Measurements from ENCODE around the gene TEX35.

Gene TEX35
- total RNA-seq = 0 to 0.05 (median 0) reads per million in 3 experiments

DNA sequence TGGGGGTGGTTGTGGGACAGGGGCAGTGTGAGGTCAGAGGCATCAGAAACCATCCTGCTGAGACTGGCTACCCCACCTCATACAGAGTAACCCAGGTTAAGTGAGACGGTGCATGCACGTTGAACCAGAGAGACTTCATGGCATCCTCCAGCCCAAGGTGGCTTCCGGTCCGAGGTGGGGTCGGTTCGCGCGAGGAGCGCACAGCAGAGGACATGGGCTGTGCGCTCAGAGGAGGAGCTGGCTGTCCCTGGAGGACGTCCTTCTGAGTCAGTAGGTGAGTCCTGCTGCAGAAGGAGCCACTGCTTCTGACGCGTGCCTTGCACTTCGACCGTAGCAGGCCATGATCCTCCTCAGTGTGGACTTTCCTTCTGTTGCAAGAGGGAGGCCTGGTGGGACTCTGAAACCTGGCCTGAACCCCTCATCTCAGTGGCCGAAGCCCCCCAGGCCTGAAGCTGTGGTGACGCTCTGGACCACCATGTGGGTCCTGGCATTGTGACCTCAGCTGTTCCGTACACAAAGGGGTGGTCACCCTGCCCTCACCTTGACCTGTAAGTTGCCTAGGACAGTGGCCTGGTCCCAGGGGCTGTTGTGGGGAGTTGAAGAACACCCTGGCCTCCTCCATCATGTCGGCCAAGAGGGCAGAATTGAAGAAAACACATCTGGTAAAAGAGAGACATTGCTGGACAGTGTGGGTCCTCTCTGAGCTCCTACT lies at the start of gene TEX35:
TSS of gene TEX35 (plus strand) at position 544 of the 712 bp plus-strand sequence. CDS start at position 624, 80 bp downstream.
- DNase-seq = no peak

DNA sequence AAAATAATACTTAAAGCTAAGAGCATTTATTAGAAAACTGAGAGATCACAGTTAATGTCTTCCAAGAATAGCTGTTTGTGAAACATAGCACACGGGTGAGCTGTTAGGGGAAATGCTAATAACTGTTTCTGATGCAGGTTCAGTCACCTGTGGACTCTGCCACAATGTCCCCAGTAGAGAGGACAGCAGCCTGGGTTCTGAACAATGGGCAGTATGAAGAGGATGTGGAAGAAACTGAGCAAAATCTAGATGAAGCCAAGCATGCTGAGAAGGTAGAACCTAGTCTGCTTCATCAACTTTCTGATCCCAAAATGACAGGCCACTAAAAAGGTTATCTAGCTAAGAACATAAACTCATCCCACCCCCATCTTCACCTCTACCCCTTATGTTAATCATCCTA lies 48.8 kb upstream of the TEX35 start:
- DNase-seq = no peak

DNA sequence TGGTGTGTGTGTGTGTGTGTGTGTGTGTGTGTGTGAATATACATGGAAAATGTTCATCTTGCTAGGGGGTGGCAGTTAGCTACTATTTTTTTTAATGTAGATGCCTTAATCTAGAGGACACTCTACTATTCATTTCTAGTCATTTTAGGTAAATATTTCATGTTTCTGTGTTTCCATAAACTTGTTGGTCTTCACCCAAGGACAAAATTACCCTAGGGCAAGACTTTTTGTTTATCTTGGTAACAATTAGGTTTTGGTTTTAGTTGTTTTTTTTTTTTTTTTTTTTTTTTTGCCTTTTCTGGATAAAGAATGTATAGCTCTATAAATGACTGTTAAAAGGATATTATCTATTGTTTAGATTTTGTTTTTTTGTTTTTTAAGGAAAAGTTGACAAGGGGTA lies 48.3 kb upstream of the TEX35 start:
- no peak for DNase-seq

DNA sequence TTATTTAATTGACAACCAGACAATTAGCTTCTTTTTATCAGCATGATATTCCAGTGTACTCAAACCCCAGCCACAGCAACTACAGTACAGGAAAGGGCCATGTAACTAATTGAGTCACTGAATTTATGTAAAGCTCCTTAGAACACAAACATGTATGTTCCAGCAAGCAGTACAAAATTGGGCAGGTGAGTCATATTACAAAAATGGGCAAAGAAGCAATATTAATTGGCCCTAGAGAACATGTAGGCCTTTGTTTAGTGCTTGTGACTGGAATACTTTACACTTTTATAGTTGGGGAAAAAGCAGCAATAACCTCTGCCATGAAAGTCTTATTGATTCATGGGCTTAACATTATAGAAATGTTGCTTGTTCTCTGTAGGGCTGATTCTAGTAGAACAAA lies 47.9 kb upstream of the TEX35 start:
- no peak for DNase-seq

DNA sequence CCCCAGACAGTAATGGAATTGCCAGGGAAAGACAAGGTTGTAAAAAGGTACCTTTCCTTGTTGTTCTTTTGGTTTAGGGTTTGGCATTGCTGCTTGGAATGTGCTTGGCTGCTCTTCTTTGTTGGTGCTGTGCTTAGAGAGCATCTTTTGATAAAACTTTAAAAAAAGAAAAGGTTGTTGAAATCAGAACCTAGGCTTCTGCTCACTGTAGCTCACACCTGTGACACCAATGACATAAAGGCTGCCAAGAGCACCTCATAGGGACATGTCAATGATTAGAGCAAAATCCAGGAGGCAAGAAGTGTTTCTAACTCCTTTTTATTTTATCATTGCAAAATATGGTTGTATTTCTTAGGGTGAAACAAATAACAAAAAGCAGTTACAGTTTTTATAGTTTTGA lies 45.1 kb upstream of the TEX35 start:
- DNase-seq = no peak

DNA sequence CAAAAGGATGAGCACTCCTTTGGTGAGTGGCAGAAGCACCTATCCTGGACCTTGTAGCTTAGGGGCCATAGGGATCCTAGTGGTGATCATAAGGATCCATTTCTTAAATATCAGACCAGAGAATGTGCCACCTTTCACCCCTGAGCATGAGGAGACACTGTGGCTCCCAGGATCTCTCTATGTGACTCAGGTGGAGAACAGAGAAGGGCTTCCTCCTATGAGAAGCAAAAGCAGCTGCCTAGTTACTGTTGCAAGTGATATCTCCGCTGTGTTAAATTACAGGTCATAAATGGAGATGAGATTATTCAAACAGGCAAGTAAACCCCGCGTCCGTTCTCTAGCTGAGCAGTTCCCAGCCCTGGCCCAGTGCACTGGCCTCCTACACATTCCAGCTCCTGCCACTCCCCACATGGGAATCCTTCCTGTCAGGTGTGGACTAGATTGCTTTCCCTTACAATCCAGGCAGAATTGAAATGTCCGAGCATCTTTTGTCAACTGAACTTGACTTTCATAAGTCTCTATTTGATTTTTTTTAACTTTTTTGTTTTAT lies 42.4 kb upstream of the TEX35 start:
- DNase-seq = no peak

DNA sequence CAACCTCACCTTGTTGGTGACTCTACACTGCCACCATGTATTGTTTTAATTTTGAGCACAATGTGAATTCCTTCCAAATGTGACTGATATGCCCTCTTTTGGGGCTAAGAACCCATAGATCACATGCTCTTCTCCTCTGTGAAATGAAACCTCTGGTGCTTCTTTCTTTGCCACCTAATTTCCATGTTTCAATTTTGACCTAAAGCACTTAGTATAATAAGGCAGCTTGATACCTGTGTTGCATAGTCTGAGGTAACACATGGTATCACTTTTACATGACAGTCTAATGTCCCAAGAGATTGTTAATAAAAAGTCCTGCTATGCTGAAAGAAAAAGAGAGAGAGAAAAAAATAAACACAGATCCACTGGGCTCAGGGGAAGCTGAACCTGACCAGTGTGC lies 40.4 kb upstream of the TEX35 start:
- DNase-seq = no peak

DNA sequence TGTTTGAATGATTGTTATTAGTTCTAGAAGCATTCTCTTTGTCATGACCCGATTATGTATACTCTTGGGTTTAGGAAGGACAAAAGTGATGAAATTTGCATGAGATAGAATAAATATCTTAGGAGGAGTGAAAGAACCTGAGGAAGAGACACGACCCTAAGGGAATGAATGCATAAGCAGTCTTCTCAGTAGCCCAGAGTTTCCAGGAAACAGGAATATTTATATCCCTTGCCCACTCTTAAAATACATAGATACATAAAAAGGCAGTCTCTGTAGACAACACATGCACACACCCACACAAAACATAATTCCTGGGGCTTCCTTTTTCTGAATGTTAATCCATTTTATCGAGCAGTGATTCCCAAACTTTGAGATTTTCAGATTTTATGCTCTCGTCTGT lies 35.5 kb upstream of the TEX35 start:
- DNase-seq = no peak

DNA sequence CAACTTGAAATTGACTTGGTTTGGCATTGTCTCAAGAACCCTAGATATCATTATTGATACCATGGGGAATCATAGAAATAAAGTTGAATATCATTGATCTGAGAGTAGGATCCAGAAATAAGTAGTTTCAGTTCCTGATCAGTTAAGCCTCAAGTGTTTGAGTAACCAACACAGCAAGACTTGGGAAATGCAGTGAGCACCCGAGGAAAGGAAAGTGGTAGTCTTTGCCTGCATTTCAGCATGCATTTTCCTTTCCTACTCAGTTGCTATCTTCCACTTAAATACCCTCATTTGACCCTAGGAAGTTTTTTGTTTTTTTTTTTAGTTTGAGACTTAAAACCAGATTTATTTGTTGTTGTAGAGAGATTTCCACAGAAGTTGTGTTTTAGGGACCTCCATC lies 35.1 kb upstream of the TEX35 start:
- no peak for DNase-seq

DNA sequence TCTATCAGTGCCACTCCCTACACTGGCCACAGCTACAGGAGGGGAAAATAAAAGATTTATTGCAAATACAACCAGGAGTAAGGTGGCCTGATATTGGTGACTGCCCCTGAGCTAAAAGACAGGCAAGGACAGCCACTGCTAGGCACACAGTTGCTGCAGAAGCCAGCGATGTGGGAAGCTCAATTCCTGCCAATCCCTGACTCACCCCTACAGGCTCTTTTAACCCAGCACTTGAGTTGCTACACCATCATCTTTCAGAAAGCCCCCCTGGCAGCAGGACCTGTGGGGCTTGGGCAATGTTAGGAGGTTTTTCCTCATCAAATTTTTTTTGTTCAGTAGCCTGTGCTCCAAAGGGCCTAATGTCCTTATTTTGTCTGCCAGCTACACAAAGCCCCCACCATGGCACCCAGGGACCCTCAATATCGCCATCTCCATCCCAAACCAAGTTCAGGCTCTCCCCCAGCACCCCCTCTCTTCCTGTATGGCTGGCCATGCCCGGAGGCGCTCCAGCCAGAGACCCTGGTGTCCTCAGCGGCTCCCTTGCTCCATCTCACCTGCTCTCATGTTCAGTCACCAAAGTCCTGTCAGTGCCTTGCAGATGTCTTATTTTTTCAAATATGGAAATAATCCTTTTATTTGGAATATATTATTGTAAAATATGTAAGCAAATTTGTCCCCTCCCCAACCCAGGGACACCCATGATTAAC lies 29.5 kb upstream of the TEX35 start:
- no peak for DNase-seq

DNA sequence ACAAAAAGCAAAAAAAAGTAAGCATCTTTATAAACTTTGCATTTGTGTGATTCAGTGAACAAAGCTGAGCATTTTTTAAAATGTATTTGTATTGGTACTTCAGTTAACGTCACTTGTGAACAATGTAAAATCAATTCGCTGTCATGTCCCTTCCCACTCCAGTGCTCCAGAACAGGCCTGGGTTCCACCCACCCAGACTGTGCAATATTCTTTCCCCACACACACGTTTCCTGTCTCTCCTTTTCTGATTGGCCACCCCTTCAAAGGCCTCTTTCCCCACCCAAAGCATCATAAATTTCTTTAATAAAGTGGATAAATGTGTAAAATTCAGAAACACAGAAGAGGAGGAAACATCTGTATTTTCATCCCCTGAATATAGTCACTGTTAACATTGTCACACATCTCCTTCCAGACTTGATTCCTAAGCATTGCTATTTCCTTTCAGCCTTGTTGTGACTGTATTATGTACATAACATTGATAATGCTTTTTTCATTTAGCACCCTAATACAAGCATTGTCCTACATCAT lies 28.1 kb upstream of the TEX35 start:
- DNase-seq = no peak

DNA sequence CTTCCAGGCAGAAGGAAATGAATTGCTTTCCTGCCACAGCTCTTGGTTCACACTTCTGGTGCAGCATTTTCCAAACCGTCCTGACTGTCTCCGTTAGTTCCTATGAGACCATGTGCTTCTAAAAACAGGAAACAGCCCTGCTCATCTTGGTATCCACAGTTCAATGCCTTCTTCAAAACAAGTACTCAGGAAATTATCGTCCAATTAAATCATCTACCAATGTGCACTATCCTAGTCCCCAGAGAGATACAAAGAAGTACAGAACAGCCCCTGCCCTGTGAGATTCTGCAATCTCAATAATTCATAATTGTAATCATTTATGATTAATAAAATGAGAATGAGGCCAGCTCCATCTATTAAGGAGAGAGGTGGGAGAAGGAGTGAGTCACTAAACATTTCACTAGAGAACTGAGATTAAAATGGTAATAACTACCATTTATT lies 27.3 kb upstream of the TEX35 start:
- no peak for DNase-seq

DNA sequence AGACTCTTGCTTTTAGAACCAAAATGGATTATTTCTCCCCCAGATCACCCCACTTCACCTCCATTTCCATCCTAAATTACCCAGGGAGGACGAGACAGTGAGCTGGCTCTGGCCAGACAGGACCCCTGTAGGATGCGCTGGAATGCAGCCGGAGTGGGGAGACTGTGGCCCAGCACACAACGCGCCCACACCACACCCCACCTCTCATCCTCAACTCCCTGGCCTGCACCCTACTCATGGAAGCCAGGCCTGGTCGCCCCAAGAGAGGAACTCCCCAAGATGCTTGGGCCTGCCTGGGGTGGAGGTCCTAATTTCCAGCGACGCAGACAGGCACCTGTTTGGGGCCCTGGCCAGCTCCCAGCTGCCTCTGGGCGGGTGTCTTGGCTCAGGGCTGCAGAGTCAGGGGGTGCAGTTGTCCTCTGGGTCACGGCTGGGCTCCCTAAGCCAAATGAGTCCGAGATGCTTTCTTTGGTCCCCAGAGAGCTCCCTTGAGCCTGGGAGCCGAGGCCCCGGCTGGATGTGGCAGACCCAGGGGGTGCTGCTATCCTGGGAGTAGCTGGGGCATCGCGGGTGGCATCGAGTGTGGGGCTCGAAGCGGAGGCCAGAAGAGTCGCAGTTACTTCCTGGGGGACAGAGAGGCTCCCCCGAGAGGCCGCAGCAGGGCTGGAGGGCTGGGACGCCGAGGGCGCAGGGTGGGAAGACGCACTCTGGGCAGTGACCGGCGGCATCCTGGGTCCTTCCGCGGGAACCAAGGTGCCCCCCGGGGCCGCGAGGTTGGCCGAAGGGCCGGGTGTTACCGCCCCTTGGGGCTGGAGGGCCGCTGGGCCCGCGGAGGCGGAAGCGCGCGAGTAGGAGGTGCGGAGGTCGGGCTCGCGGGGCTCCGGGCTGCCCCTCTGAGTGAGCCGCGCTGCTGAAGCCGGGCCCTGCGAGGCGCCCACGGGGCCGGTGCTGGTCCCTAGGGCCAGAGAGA lies 26.5 kb upstream of the TEX35 start:
- DNase-seq = no peak

DNA sequence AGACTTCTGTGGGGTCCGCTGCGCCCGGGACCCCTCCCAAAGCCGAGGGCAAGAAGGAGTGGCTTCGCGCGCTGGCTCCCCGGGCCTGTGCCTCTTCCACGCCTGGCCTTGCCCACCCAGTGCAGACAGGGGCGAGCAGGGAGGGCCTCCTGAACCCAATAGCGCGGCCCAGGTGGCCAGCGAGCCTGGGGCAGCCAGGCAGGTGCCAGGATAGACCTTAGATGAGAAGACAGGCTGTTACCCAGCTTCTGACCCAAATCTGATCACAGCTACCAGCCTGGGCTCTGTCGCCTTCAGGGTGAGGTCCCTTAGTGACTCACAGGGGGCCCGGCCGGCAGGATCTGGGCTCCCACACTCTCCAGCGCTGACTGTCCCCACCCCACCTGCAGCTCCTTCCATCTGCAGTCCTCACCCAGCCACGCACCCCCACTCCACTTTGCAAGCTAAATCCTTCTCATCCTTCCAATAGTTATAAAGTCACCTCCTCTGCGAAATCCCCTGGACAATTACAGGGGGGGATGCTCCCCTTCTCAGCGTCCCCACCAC lies 25.8 kb upstream of the TEX35 start:
- no peak for DNase-seq

DNA sequence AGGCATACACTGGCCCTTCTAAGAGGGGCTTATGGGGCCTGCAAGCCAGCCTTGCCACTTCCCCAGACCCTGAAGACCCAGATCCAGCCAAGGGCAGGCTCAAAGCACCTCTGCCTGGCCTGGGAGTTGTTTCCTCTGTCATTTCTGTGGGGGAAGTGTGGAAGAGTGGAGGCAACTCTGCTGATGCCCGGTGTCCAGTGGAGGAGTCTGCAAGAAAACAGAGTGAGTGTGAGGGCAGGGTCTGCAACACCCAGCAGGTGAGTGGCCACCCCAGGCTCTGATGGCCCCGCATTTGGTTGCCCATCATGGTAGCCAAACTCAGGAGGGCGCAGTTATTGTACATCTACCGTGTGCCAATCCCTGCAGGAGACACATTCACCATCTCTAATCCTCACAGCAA lies 24.5 kb upstream of the TEX35 start:
- DNase-seq = no peak

DNA sequence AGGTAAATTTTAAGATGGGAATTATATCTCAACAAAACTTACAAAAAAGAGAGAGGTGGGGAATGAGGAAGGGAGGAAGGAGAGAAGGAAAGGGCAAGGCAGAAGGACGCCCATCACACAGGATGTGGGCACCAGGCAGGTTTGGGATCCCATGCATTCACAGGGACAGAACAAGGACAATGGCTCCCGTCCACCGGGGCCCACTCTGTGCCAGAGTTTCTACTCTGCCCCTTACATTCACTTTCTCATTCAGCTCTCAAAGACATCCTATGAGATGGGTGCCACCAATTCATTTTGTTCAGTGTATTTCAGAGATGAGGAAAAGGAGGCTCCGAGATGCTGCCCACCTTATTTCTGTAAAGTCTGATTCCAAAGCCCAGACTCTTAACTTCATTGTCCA lies 23.5 kb upstream of the TEX35 start:
- no peak for DNase-seq

DNA sequence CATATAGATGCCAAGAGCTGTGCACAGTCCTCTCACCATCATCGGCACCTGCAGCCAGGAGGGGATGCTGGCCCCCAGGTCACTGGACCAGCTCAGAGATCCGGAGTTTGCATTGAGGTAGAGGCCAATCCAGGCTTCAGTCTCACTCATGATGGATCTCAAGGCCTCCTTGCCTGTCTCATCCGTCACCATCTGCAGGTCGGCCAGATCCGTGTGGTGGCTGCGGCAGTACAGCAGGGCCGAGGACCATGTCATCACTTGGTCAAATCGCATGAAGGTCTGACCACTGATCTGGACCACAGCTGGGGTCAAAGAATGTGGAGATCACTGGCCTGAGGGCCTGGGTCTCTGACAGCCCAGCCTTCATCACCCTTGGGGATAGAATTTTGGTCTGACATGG lies 22.8 kb upstream of the TEX35 start:
- no peak for DNase-seq

DNA sequence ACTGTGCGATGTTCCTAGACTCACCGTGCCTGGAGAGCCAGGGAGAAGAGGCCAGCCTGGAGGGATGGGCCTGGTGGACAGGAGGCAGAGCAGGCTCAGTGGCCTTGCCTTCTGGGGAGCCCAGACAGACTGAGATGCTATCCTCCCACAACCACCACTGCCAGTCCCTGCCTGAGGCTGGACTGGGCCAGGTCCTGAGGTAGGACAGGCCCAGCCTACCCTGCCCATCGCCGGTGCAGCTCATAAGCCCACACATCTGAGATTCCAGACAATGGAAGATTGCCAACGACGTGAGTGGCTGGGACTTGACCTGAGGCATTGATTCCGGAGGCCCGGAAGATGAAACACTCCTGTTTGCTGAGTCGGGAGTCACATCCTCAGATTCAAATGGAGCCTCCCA lies 21.9 kb upstream of the TEX35 start:
- DNase-seq = no peak

DNA sequence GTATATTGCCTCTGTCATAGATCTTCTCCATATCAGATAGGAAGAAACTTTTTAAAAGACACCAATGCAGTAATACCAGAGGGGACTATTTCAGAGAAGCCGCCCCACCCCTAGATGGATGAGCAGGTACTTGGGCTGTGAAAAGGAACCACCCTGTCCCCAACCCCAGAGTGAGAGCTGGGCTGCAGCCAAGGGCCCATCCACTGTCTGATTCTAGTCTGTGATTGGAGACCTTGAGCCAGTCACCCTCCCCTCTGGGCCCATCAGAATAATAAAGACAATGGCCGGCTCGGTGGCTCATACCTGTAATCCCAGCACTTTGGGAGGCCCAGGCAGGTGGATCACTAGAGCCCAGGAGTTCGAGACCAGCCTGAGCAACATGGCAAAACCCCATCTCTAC lies 21.2 kb upstream of the TEX35 start:
- DNase-seq = no peak

DNA sequence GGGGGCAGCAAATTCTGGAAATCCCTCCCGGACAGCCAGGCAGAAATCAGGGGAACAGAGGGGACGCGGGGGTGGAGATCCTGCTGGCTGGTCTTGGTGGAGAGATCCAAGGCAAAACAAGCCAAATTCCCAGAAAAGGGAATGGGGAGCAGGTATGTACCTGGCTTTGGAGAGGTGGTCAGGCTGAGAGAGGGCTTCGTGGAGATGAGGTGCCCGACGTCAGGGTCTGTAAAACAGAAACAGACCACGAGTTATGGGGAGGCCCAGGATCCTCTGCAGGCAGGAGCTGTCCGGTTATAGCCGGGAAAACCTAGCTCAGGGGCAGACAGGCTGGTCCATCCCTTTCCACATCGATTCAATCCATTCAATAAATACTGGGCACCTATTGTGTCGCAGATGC lies 20.6 kb upstream of the TEX35 start:
- DNase-seq = no peak

DNA sequence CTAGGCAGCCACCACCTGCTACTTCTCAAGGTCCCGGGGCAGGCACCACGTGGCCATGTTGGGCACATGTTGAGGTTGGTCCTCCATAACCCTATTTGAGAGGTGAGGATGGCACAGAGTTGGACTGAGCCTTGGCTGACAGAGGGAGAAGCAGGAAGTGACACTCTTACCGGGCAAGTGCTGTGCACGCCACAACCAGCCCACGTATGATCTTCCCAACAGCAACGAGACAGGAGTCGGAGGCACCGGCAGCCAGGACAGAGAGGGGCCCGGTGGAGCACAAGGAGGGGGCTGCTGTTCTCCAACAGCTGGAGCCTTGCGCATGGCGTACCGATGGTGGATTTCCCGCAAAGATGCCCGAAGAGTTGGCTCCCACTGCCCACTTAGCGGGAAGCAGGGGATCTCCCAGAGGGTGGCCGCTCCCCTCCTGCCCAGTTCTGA lies 19.6 kb upstream of the TEX35 start:
- DNase-seq = no peak

DNA sequence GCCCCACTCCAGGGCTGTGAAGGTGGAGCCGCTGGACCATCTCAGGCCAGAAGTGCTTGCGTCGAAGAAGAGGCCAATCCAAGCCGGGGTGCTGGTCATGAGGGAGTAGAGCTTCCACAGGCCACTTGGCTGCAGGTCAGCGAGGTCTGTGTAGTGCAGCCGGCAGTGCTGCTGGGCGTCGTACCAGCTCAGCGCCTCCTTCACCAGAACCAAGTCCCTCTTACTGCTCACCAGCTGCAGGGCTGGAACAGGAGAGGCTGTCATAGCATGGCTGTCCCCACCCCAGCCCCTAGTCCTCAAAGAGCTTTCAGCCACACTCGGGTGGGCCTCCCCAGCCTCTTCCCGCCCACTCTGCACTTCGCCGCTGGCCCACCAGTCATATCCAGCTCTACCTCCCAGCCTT lies 18.3 kb upstream of the TEX35 start:
- no peak for DNase-seq
